ENCODE measurements around the gene TLE4.

DNA sequence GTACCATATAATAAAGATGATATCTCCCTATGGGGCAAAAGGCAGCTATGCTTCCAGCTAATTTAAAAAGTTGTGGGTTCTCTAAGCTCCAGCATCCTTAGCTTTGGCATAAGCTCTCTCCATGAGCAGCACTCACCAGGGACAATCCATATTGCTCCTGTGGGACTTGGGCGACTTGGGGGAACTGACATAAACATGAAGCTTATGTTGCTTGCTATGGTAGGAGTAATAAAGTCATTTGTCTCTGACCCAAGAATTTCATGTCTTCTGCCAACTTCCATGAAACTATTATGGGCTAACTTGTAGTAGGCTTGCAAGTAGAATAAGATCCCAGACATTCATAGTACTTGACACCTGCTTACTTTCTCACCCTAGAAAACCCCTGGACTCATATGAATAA lies 36.2 kb upstream of the TLE4 start:
- TF ChIP-seq CTCF (IDR thresholded peaks at IDR 0.05; ENCODE audit: insufficient read depth, low read length): no peak
- TF ChIP-seq GABPA (IDR thresholded peaks at IDR 0.05; ENCODE audit: low read depth): no peak
- TF ChIP-seq POLR2AphosphoS5 (IDR thresholded peaks at IDR 0.05; ENCODE audit: low read depth): no peak
- no peak for TF ChIP-seq SPI1 (IDR thresholded peaks at IDR 0.05; ENCODE audit: borderline replicate concordance, low read depth)

All from HL-60 (cell line).